Activated CD4-positive, CD25-positive, alpha-beta regulatory T cell treated with anti-CD3 and anti-CD28 coated beads, Interleukin-2, amount 50 U/mL, for 72 hours (primary cell): ENCODE results near the gene GADD45A.

Experiments used
- DNase-seq: peaks from one replicate; pipeline ENCODE4 v3.0.0; 2021

The GADD45A gene

DNA sequence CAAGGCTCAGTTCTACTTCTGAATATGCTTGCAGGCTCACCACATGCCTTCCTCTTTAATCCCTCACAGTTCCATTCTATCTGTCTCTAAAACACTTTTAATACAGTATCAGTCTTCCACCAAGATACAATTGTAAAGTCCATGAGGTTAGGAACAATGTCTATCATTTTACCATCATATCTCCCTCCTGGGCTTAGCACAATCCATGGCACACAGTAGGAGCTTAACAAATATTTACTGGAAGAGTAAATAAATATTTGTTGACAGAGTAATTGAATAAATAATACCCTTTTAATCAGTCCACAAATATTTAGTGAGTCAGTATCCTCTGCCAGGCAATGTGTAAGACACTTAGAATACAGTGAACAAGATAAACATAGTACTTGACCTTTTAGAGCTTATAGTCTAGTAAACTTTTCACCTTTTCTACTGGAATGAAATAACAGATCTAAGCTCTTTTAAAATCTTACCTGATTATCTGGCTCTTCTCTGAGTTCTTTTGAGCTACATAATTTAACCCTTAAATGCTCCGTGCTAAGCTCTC is 12.7 kb upstream of the GADD45A start:
- DNase-seq = no peak

DNA sequence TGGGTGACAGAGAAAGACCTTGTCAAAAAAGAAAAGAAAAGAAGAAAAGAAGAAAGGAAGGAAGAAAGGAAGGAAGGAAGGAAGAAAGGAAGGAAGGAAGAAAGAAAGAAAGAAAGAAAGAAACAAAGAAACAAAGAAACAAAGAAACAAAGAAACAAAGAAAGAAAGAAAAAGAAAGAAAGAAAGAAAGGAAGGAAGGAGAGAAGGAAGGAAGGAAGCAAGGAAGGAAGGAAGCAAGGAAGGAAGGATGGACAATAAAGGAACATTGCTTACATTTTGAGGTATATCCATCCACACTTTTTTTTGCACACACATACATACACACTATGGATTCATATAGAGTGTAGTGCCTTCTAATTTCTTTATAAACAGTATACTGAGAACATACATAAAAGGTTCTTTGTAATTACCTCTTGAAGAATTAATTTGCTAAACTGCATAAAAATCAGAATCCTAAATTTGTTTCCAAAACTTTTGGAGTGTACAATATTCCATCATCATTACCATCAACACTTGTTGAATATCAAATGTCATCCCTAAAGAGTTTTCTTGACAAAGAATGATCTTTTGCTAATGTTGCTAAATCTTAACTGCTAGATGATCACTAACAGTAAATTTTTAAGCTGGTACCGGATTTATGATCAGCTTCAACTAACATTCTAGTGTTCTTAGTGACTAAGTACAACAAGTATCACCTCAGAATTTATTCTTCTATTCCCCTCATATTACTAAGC is 11.4 kb upstream of the GADD45A start:
- no peak for DNase-seq

DNA sequence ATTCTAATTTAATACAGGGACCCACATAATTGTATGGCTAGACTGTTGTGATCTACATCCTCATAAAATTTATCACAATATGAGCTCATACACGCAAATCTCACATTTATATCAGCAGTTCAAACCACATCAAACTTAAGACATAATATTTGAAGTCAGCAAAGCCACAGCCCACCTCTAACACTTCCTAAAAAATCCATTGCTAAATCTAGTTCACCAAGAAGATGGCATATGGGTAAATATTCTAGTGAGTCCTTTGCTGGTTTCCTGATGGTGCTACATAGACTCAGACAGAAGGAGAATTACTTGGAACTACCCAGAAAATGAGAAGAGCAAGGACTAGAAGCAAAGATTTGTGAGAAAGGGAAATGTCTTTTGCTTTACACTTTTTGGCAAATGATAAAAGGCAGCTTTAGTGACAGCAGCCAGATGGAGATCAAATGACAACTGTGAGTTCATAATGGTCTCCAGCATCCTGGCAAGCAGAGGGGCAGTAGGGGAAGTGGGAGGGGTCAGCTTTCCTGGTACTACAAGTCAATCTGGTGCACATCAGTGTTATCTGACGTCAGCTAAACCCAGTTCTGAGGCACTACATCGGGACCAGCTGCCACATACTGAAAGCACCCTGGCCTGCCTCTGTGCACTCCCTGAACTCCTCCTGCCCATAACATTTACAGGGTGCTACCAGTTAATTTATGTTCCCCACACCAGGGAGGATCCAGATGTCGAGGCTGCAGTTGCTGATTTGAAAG is 10.6 kb upstream of the GADD45A start:
- DNase-seq = no peak

DNA sequence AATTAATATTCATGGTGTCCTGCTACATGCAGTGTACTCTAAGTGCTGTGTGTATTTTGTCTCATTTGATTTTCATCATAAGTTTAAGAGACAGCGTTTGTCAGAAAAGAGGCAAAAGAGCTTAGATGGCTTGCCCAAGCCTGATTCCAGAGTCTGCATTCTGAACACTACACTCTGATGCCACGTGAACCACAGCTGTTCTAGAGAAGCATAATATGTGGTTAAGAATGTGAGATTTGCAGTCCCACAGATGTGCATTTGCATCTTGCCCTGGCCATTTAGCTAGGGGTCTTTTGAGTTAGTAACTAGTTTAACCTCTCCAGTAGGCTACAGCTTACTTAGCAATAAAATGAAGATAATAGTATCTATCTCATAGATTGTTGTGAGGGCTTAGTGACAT is 9.2 kb upstream of the GADD45A start:
- no peak for DNase-seq

DNA sequence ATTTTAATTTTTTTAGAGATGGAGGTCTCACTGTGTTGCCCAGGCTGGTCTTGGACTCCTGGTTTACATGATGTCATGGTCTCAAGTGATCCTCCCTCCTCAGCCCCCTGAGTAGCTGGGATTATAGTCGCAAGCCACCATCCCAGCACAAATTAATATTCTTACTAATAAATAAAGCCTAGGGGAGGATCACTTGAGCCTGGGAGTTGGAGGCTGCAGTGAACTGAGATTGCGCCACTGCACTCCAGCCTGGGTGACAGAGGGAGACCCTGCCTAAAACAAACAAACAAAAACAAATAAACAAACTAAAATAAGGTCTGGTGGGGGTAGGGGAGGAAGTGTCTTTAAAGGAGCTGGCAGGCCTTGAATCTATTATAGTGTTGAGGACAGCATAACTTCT is 8.7 kb upstream of the GADD45A start:
- DNase-seq = no peak

DNA sequence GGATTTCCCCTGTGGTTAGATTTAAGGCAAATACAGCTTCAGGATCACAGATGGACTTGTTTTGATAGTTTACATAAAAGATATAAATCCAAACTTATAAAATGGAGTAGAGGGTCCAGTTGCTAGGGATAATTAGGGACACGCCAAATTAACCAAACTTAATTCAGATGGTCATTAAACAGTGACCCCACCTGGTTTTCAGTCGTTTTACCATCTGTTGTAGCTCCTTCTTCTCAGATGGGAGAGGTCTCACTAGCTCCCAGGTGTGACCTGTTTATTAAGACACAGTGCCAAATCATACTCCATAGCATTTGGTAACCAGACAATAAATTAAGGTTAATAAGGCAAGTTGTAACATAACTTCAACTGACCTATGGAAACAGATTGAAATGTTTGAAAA is 8.1 kb upstream of the GADD45A start:
- no peak for DNase-seq

DNA sequence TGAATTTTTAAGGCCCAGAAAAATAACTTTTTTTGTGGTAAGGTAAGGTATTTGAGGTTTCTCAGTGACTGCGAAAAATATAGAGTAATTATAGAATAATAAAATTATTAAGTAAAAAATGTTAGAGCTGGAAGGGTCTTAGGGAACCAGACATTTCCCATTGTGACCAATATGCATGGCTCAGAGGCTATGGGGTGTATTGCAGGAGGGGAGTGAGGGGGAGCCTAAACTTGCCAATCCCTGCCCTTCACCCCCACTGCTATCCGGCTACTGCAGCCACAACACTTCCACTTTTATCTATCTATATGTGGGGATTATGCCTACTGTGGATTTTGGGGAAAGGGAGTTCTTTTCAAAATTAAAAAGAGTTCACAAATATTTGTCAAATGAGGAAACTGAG is 7.6 kb upstream of the GADD45A start:
- no peak for DNase-seq

DNA sequence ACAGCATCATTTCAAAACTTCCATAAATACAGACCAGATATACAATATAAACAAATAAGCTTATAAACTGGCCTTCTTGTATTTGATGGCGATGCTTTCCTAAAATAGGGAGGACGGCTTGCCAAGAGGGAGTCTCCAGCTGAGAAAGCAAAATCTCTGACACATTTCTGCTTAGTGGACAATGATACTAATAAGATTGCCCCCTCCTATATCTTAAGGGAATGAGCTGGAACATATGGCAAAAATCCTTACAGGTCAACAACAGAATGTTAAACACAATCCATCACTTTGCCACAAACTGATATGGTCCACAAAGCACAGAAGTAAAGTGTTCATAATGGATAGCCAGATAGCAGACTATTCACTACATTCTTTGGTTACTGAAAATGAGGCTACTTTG is 7.1 kb upstream of the GADD45A start:
- no peak for DNase-seq

DNA sequence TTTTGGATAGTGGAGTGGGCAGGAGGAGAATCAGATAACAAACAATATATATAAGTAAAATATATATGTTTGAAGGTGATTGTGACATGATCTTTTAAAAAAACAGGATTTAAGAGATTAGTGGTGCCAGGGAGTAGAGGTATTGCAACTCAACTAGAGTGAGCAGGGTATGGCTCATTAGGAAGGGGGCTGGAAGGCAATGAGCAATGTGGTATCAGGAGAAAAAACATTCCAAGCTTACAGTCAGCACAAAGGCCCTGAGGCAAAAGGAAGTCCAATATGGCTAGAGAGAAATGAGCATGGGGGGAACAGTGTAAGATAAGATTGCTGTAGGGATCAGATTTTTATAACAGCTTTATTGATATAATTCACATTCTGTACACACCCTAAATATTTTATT is 5.3 kb upstream of the GADD45A start:
- no peak for DNase-seq

DNA sequence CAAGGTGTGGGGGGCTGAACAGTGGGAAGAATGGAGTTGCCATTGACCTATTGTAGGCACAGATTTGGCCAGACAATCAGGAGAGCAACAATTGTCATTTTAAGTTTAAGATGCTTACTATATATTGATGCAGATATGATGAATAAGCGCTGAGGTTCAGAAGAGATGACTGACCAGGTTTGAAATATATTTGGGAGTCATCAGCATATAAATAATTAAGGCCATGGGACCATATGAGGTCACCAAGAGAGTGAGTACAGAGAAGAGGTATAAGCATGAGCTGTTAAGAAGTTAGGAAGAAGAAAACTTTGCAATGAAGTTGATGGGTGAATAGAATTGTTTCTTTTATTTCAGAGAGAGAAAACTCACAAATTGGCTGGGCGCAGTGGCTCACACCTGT is 4.5 kb upstream of the GADD45A start:
- DNase-seq = no peak

DNA sequence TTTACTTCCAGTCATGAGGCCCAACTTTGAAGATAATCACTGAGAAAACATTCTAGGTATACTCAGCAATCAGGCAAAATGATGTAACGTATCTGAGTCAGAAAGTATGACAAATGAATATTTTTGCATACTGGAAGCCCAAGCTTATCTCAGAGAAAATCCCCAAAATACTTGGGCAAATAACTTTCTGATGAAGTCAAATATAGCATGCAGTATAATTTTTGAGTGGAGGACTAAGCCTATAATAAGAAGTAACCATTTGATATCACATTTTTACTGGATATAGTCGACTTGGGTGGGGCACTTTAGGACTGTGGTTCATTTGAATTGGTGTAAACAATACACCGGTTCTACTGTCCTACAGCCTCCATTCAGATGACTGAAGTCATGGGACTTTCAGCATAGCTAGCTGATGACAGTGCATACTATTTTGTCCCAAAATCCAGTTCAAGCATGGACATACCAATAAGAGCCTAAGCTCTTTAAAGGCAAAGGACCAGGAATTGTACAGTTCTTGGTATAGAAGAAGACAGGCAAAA is 2.3 kb upstream of the GADD45A start:
- no peak for DNase-seq

DNA sequence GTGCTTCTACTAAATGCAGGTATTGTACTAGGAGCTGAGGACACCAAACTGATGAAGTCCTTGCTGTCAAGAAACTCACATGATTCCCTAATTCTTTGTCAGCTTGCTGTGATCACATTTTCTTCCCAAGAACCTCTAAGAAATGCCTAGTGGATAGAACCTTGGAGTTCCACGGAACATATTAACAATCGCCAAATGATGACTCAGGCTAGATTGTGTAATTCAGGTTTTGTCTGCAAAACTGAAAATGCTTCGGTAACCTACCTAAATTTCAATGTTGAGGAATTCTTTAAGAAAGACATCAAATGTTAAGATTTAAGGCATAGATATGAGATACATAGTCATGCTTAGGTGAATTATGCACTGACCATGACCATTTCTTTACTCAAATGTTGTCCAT is 1.7 kb upstream of the GADD45A start:
- no peak for DNase-seq

DNA sequence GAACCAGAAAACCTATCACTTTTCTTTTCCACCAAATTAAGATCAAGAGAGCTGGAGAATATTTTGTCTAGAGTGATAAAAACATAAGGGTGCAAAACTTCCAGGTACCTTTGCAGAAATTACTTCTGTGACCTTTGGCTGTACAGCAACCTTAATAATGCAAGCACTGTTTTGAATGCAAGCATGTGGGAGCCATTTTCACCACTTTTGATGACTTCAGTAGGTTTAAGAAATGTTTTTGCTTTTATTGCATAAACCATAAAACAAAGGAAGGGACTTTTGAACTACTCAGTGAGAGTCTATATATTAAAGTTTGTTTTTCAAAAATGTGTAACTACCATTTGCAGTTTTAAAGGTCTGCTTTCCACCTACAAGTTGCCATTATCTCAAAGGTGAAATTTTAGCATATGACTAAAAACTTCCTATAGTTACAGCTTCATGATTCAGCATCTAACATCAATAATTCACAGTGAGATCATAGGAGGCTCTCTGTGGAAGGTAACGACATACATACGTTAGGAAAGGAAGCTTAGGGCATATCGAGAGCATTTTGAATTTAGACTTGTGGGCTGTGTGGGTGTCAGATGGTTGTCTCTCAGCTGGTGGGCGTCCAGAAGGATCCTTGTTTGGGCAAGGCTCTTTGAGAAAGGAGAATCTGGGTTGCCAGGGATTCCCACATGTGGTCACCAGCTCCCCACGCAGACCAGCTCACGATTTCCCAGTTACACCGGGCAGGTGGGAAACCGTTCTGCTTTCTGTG is 1.1 kb upstream of the GADD45A start:
- DNase-seq = peak; percentile 43

DNA sequence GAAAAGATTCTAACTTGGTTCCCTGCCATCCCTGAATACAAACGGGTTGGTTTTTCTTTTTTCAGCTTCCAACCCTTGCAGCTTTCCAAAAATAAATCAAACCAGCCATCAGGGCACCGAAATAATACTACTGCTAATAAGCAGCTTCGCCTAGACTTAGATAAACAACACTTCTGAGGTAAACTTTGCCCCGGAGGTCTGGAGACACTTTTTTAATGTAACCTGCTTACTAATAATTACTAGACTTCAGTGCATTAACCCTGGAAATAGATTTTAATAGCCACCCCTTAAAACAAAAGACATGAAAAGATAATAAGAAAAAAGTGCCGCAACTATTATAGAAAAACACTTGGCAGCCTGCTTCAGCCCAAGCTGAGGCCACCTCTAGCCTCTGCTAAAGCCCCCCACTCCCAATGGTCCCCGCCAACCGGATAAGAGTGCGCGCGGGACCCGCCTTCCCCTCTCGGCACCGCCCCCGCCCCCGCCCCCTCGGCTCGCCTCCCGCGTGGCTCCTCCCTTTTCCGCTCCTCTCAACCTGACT is 405 bp upstream of the GADD45A start:
- DNase-seq = no peak

DNA sequence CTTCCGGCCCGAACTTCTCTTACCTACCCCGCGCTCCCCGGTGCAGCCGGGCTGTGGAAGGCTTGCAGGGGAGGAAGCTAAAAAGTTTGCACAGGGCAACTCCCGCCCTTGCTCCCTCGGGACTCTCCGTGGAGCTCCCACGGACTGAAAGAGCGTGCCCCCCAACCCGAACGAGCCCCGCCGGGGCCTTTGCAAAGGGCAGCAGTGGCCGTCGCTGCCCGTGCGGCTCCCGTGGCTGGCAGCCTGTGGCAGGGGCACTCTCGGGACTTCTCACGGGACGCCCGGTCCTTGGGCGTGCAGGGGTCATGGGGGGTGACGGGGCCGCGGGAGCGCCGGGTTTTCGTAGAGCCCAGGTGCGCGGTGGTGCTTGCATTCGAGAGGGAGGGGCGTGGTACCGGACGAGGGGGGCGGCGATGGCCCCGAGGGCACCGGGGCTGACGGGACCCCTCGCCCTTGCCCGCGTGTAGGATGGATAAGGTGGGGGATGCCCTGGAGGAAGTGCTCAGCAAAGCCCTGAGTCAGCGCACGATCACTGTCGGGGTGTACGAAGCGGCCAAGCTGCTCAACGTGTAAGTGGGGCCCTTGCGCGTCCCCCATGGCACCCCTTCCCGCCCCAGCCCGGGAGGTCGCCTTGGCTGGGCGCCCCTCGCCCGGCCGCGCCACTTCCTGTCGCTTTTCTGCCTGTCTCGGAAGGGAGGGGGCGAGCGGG is 711 bp downstream of the GADD45A start:
- peak; percentile 67 for DNase-seq

DNA sequence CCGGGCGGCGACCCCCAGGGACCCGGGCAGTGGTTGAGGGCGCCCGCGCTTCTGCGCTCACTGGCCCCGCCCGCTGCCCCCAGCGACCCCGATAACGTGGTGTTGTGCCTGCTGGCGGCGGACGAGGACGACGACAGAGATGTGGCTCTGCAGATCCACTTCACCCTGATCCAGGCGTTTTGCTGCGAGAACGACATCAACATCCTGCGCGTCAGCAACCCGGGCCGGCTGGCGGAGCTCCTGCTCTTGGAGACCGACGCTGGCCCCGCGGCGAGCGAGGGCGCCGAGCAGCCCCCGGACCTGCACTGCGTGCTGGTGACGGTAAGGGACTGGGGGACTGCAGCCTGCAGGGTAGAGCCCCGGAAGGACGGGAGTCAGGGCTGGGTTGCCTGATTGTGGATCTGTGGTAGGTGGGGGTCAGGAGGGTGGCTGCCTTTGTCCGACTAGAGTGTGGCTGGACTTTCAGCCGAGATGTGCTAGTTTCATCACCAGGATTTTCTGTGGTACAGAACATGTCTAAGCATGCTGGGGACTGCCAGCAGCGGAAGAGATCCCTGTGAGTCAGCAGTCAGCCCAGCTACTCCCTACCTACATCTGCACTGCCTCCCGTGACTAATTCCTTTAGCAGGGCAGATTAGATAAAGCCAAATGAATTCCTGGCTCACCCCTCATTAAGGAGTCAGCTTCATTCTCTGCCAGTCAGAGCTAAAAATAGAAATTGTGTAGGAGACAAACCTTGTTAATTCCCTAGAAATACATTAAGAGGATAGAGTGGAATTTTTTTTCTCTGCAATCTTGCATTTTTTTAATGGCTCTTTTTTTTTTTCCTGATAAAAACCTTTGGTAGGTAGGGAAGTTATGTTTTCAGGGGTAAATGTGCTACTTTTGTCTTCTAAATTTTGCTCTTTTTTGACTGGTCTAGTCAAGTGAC is 1.5 kb downstream of the GADD45A start:
- DNase-seq = peak; percentile 69

DNA sequence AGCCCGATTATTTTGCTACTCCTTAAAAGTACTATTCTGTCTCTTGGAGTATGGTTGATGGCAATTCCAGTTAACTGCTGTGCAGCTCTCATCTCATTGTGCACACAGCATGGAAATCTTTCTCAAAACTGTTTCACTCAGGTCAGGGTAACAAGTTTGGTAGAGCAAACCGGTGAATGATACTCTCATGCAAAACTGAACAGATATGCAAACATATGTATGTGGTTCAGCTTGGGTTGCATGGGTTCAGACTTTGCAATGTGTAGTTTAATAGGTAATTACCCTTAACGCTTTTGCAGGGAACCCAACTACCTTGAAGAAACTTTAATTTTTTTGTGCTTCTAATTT is 2.2 kb downstream of the GADD45A start:
- no peak for DNase-seq

DNA sequence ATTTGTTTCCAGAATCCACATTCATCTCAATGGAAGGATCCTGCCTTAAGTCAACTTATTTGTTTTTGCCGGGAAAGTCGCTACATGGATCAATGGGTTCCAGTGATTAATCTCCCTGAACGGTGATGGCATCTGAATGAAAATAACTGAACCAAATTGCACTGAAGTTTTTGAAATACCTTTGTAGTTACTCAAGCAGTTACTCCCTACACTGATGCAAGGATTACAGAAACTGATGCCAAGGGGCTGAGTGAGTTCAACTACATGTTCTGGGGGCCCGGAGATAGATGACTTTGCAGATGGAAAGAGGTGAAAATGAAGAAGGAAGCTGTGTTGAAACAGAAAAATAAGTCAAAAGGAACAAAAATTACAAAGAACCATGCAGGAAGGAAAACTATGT is 2.6 kb downstream of the GADD45A start:
- no peak for DNase-seq

DNA sequence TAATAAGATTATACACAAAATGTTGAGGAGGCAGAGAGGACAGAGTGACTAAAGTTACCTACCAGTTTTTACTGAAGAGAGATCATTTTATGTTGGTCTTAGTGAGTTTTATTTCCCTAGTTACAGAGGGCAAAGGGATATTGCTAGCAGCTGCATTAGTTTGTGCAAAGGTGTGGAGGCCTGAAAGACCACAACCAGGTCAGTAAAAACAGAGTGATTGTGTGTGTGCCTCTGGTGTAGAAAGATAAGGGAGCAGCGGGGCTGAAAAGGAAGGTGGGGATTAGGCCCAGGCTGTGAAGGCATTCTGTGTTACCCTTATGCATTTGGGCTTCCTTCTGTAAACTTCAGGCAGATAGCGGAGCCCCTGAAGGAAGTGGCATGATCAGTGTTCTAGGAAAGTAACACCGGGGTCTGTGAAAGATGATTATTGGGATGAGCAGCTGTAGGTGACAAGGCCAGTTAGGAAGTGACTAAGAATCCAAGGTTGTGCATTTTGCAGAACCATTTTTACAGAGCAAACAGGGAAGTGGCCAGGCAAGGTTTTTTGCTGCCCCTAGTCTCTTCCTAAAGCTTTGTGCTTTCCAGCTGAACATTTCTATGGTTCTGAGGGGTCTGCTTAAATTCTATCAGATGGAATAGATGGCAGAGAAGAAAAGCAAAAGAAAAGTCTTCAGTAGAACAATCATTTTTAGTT is 3.7 kb downstream of the GADD45A start:
- DNase-seq = no peak

DNA sequence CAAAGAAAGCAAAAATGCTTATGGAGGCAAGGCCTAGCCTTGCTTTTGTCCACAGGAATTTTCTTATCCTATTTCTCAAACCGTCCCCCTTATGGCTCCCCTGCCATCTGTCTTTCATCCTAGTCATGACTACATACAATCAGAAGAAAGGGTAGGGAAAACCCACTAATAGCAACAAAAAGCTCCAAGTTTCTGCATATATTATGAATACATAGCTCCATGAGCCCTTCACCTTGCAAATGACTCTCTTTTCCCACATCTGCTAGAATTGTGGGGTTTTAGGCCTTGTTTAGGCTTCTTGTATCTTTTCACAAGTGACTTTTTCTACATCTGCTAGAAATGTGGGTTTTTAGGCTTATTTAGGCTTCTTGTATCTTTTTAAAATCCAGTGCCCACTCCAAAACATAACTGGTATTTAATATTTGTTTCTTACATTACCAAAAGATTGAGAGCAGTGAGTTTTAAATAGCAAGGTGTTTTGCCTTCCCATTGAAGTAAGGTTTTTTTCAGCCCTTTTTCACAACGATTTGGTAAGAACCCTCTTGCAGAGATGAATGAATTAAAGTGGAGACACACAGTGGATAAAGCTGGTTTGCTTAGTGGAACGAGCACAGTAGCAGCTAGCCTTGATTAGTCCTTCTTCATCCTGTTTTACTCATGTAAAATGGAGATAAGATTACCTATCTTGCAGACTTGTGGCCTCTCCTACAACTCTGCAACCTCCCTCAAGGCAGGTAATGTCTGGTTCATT is 4.4 kb downstream of the GADD45A start:
- no peak for DNase-seq
